Caco-2 (cell line): Measurements from ENCODE around the gene FAM107B. TPM values are rescaled to one million over a fixed set of nuclear protein-coding genes. Genes with fewer than 3 reads are reported as not detected.

Experiments
- BruUV-seq: library from RNA; stranded (reverse); fragments of 400-500 nt; replicated peaks from 2 replicates; lab custom pipeline; 2021; lab: Mats Ljungman, UMichigan
- CTCF ChIA-PET: fragments of 300-600 bp; sonication (Branson Sonifier 250); formaldehyde crosslinking; loops from one replicate; lab custom pipeline; 2022; ENCODE audit warnings: antibody characterized with exemption; lab: Charles Lee
- POLR2A ChIA-PET: fragments of 300-600 bp; sonication (Branson Sonifier 250); formaldehyde crosslinking; loops from one replicate; lab custom pipeline; 2022; ENCODE audit warnings: antibody characterized with exemption; lab: Charles Lee
- DNase-seq, 2 experiments: peaks; one replicate each; pipeline versions ENCODE4 v3.0.0 to v3.0.0-alpha.2; 2020 to 2022
- H3K27me3 ChIP-seq: replicated peaks from 2 replicates; pipeline ENCODE4 v1.6.0; 2011; ENCODE audit warnings: low read length; ENCODE audit not compliant: control insufficient read depth, insufficient read depth
- H3K36me3 ChIP-seq: 2 replicates; pipeline ENCODE4 v1.5.1; 2011; ENCODE audit warnings: low read length; ENCODE audit not compliant: control insufficient read depth, insufficient read depth
- H3K4me1 ChIP-seq: fragments of 250-450 bp; sonication (Bioruptor Pico); 2 replicates; pipeline ENCODE4 v1.5.1; 2020; ENCODE audit warnings: mild to moderate bottlenecking
- H3K4me3 ChIP-seq: 2 replicates; pipeline ENCODE4 v1.5.1; 2011; ENCODE audit warnings: low read depth, mild to moderate bottlenecking, control low read depth, low read length
- H3K9me3 ChIP-seq: fragments of 250-450 bp; sonication (Bioruptor Pico); 2 replicates; pipeline ENCODE4 v1.5.1; 2020; ENCODE audit warnings: mild to moderate bottlenecking, moderate library complexity
- H3K27ac Mint-ChIP-seq: one replicate; pipeline ENCODE4 v1.8.0; 2022; ENCODE audit warnings: mixed read lengths; ENCODE audit not compliant: unreplicated experiment
- H3K27me3 Mint-ChIP-seq: one replicate; pipeline ENCODE4 v1.8.0; 2022; ENCODE audit warnings: mixed read lengths; ENCODE audit not compliant: insufficient read depth, unreplicated experiment
- H3K36me3 Mint-ChIP-seq: one replicate; pipeline ENCODE4 v1.8.0; 2022; ENCODE audit warnings: mild to moderate bottlenecking, mixed read lengths; ENCODE audit not compliant: insufficient read depth, unreplicated experiment
- H3K4me1 Mint-ChIP-seq: one replicate; pipeline ENCODE4 v1.8.0; 2022; ENCODE audit warnings: low read depth, mixed read lengths; ENCODE audit not compliant: unreplicated experiment
- H3K4me3 Mint-ChIP-seq: one replicate; pipeline ENCODE4 v1.8.0; 2022; ENCODE audit warnings: mild to moderate bottlenecking, moderate library complexity, mixed read lengths; ENCODE audit not compliant: unreplicated experiment
- H3K9me3 Mint-ChIP-seq: one replicate; pipeline ENCODE4 v1.8.0; 2022; ENCODE audit warnings: mixed read lengths; ENCODE audit not compliant: unreplicated experiment
- CTCF ChIP-seq, 2 experiments: fragments of 200-600 bp in 1 of 2; IDR thresholded peaks; 1 replicate in 1 of 2; 2 replicates in 1 of 2; pipeline versions ENCODE4 v1.5.1 to v1.8.0; 2011 to 2022; ENCODE audit warnings: antibody characterized with exemption in 1 of 2, control low read depth in 1 of 2, inconsistent platforms in 1 of 2, low read depth in 1 of 2, low read length in 1 of 2, mild to moderate bottlenecking in 1 of 2, moderate library complexity in 1 of 2; ENCODE audit not compliant: insufficient read depth in 1 of 2, severe bottlenecking in 1 of 2, unreplicated experiment in 1 of 2
- intact Hi-C: fragments of 100-400 bp; cut with micrococcal nuclease; formaldehyde crosslinking; loops from one replicate; pipeline ENCODE4 v1.10.0; 2022; ENCODE audit not compliant: unreplicated experiment
- total RNA-seq: library from RNA; stranded (reverse); gene quantifications from 2 replicates; pipeline ENCODE4 v1.2.3, GENCODE V29; 2022

The FAM107B gene
- total RNA-seq, 1 experiment from 2014 or later = 206 TPM

DNA sequence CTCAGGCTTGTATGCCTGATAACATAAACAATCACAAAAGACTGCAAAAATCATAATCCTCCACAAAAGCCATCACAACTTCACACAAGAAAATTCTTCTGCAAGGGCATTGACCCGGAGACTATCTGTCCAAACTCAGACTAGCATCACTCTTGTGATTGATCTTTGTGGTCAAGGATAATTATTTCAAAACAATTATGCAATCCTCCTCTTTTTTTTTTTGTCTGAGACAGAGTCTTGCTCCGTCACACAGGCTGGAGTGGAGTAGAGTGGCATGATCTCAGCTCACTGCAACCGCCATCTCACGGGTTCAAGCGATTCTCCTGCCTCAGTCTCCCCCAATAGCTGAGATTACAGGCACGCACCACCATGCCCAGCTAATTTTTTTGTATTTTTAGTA lies 41.0 kb upstream of the FAM107B start:
- ChIA-PET CTCF (no interaction called here), POLR2A (no interaction called here)
- Histone ChIP-seq H3K36me3 (no peaks in the 10 kb centered on the region), H3K4me3 (no peak overlapping the region), H3K27me3 (no peaks in the 10 kb centered on the region), H3K9me3 (peaks cover 4% of the 10 kb centered on the region; the same call in 1 of the 2 replicates), H3K4me1 (peaks cover 22% of the 10 kb centered on the region)
- H3K4me3 Mint-ChIP-seq = no peak overlapping the region
- no peak for DNase-seq
- no peak for TF ChIP-seq CTCF (IDR thresholded peaks at IDR 0.05; ENCODE audit: insufficient read depth in 1 of 2, low read depth in 1 of 2, low read length in 1 of 2, severe bottlenecking in 1 of 2, unreplicated experiment in 1 of 2)
- intact Hi-C loops = no loop called here
- no peaks in the 10 kb centered on the region for H3K27me3 Mint-ChIP-seq
- BruUV-seq = no TSS peak
- peaks cover 24% of the 10 kb centered on the region for H3K4me1 Mint-ChIP-seq
- no peaks in the 10 kb centered on the region for H3K9me3 Mint-ChIP-seq
- peaks cover 2% of the 10 kb centered on the region for H3K36me3 Mint-ChIP-seq
- H3K27ac Mint-ChIP-seq = no peak overlapping the region

GRCh38 chr10:14812271-14812670 lies 37.6 kb upstream of the FAM107B start:
- BruUV-seq = no TSS peak
- intact Hi-C loops = loop anchor here (5.0 kb wide), 1 partner anchor 140 kb away; no protein-coding TSS in a partner anchor
- Mint-ChIP-seq H3K27ac (peak overlapping the region; percentile 30), H3K36me3 (no peaks in the 10 kb centered on the region), H3K4me1 (peaks cover 6% of the 10 kb centered on the region), H3K9me3 (no peaks in the 10 kb centered on the region), H3K4me3 (no peak overlapping the region), H3K27me3 (no peaks in the 10 kb centered on the region)
- DNase-seq = peak; percentile 20 to 54
- no peak overlapping the region for H3K4me3 ChIP-seq
- H3K9me3 ChIP-seq = peaks cover 3% of the 10 kb centered on the region; the same call in 1 of the 2 replicates
- 0 out of 2 replicates have a peak, but pooled peaks cover 7% of the 10 kb centered on the region for H3K4me1 ChIP-seq
- TF ChIP-seq CTCF (IDR thresholded peaks at IDR 0.05; ENCODE audit: insufficient read depth in 1 of 2, low read depth in 1 of 2, low read length in 1 of 2, severe bottlenecking in 1 of 2, unreplicated experiment in 1 of 2) = no peak
- ChIA-PET CTCF (interaction anchor here (0.6 kb wide), 1 partner anchor 162 kb away, joined by 3 read pairs; no protein-coding TSS in a partner anchor), POLR2A (interaction anchor here (0.6 kb wide), 1 partner anchor 1205 kb away, joined by 4 read pairs; no protein-coding TSS in a partner anchor)
- H3K27me3 ChIP-seq = no peaks in the 10 kb centered on the region
- no peaks in the 10 kb centered on the region for H3K36me3 ChIP-seq

DNA sequence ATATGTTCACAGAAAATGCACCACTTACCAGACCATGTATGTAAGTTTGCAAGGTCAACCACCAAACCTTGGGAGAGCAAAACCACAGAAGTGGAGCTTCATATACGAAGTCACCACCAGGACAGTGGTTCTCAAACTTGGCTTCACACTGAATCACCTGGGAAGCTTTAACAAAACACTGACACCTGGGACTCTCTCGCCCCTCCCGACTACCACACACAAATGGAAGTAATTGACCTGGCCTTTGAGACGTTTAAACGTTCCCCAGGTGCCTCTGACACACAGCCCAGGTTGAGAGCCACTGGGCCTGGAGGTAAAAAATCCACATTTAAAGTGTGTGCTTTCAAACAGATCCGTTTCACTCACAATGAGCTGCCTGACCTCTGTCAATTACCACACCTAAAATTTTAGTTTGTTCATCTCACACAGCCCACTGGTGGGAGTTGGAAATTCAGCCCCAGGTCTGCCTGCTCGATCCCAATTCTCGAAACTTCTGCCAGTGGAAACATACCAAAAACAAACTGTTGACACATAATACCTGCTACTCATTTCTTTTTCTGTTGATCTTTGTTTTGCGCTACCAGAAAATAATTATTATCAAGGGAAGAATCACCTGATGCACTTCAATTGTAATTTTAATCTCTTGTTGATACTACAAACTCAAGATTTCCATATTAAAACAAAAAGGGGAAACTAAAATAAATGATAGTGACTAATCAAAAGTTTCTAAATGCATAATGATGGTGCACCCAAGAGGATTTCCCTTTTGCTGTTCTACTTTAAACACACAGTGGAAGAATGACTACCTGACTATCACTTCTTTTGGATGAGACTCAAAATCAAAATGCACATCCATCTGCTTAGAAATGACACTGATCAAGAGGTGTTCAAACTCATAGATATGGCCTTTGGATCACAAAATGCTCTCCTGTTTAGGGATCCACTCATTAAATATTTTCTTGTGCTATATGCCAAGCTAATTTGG lies 36.6 kb upstream of the FAM107B start:
- peak overlapping the region; percentile 50 for H3K27ac Mint-ChIP-seq
- no peaks in the 10 kb centered on the region for H3K27me3 Mint-ChIP-seq
- Histone ChIP-seq H3K4me1 (0 out of 2 replicates have a peak, but pooled peaks cover 7% of the 10 kb centered on the region), H3K27me3 (no peaks in the 10 kb centered on the region), H3K4me3 (no peak overlapping the region), H3K9me3 (no peaks in the 10 kb centered on the region), H3K36me3 (no peaks in the 10 kb centered on the region)
- peak; percentile 7 to 16 for TF ChIP-seq CTCF (IDR thresholded peaks at IDR 0.05; ENCODE audit: insufficient read depth in 1 of 2, low read depth in 1 of 2, low read length in 1 of 2, severe bottlenecking in 1 of 2, unreplicated experiment in 1 of 2)
- H3K4me1 Mint-ChIP-seq = peaks cover 6% of the 10 kb centered on the region
- no peaks in the 10 kb centered on the region for H3K36me3 Mint-ChIP-seq
- no peaks in the 10 kb centered on the region for H3K9me3 Mint-ChIP-seq
- intact Hi-C loops = loop anchor here (5.0 kb wide), 1 partner anchor 139 kb away; no protein-coding TSS in a partner anchor
- POLR2A ChIA-PET = no interaction called here
- no peak for DNase-seq
- no TSS peak for BruUV-seq
- CTCF ChIA-PET = no interaction called here
- H3K4me3 Mint-ChIP-seq = no peak overlapping the region
